ENCODE results near the gene RNF38.

RNF38 gene

DNA sequence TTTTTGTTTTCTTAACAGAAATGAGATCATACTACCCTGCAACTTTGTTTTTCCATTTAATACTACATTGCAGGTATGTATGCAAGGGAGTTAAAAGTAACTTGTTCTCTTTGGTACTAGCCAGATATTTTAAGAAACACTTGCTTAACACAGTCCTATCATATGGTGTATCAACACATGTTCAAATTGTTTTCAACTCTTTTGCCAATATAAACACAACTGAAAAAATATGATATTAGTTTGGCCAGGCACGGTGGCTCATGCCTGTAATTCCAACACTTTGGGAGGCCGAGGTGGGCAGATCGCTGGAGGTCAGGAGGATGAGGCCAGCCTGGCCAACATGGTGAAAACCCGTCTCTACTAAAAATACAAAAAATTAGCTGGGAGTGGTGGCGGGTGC lies 41.6 kb downstream of the RNF38 start:
- in situ Hi-C loops (cut with MboI; ENCODE audit: low sequenced_read_pairs, unreplicated experiment), result no loop called here

DNA sequence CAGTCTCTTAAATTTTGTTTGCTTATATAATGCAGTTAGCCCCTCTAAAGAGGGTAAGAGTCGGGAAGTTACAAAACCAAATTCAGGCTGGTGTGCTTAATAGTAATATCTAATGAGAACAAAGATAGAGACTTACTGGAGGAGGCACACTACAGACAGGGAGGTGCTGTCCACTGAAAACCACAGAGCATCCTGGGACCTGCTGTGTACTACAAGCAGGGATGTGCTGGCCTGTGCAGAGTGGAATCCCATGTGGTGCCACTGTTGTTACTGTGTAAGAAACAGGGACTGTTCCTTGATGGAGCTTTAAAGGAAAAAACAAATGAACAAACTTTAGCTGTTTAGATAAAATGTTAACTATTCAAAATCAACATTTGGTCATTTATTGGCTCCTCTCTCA lies 42.4 kb downstream of the RNF38 start:
- no peak for DNase-seq (ENCODE audit: low spot score)
- TF ChIP-seq, protein P1, sequence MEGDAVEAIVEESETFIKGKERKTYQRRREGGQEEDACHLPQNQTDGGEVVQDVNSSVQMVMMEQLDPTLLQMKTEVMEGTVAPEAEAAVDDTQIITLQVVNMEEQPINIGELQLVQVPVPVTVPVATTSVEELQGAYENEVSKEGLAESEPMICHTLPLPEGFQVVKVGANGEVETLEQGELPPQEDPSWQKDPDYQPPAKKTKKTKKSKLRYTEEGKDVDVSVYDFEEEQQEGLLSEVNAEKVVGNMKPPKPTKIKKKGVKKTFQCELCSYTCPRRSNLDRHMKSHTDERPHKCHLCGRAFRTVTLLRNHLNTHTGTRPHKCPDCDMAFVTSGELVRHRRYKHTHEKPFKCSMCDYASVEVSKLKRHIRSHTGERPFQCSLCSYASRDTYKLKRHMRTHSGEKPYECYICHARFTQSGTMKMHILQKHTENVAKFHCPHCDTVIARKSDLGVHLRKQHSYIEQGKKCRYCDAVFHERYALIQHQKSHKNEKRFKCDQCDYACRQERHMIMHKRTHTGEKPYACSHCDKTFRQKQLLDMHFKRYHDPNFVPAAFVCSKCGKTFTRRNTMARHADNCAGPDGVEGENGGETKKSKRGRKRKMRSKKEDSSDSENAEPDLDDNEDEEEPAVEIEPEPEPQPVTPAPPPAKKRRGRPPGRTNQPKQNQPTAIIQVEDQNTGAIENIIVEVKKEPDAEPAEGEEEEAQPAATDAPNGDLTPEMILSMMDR (IDR thresholded peaks at IDR 0.05; ENCODE audit: borderline replicate concordance, control extremely low read depth, extremely low read depth, insufficient read depth, missing control alignments), result no peak
- in situ Hi-C loops (cut with MboI; ENCODE audit: low sequenced_read_pairs, unreplicated experiment), result no loop called here

More for the DNA sequence above, 41.6 kb downstream of the RNF38 start:
- no peak for DNase-seq (ENCODE audit: low spot score)
- TF ChIP-seq, protein P1 (IDR thresholded peaks at IDR 0.05; ENCODE audit: borderline replicate concordance, control extremely low read depth, extremely low read depth, insufficient read depth, missing control alignments), result no peak

DNA sequence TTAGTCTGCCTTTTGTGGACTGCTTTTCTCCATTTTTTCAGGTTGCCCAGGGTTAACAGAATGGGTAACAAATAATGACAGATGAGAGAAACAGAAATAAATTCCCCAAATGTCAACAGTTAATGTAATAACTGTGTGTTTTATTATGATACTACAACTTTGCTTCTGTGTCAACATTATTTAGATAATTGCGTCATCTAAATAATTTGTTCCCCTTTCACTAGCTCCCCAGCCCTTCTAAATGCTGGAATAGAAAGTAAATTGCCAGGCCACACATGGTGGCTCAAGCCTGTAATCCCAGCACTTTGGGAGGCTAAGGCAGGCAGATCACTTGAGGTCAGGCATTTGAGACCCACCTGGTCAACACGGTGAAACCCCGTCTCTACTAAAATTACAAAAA lies 53.5 kb downstream of the RNF38 start:
- in situ Hi-C loops (cut with MboI; ENCODE audit: low sequenced_read_pairs, unreplicated experiment), result no loop called here
- TF ChIP-seq, protein P1 (IDR thresholded peaks at IDR 0.05; ENCODE audit: borderline replicate concordance, control extremely low read depth, extremely low read depth, insufficient read depth, missing control alignments), result no peak
- DNase-seq (ENCODE audit: low spot score), result no peak

DNA sequence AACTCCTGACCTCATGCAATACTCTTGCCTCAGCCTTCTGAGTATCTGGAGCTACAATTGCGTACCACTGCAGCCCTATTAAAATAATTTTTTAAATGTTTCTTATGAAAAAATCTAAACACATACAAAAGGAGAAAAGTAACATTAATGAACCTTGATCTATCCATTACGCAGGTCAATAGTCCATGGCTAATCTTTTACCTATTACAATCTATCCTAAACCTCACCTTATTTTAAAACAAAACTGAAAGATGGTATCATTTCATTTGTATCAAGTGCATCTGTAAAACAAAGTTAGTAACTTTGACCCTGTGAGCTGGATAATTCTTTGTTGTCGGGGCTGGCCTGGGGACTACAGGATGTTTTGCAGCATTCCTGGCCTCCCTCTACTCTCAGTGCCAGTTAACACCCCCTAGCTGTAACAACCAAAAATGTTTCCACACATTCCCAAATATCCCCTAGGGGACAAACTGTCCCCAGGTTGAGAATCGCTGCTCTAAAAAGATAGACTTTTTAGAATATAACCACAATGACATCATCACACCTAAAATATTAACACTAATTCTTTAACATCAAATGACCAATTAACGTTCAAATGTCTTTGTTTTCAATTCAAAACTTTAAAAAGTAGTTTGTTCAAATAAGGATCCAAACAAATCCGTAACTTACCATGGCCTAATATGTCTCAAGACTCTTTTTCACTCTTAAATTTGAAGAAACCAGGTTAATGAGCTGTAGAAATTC lies 54.8 kb downstream of the RNF38 start:
- in situ Hi-C loops (cut with MboI; ENCODE audit: low sequenced_read_pairs, unreplicated experiment), result no loop called here
- no peak for DNase-seq (ENCODE audit: low spot score)
- TF ChIP-seq, protein P1 (IDR thresholded peaks at IDR 0.05; ENCODE audit: borderline replicate concordance, control extremely low read depth, extremely low read depth, insufficient read depth, missing control alignments), result no peak

DNA sequence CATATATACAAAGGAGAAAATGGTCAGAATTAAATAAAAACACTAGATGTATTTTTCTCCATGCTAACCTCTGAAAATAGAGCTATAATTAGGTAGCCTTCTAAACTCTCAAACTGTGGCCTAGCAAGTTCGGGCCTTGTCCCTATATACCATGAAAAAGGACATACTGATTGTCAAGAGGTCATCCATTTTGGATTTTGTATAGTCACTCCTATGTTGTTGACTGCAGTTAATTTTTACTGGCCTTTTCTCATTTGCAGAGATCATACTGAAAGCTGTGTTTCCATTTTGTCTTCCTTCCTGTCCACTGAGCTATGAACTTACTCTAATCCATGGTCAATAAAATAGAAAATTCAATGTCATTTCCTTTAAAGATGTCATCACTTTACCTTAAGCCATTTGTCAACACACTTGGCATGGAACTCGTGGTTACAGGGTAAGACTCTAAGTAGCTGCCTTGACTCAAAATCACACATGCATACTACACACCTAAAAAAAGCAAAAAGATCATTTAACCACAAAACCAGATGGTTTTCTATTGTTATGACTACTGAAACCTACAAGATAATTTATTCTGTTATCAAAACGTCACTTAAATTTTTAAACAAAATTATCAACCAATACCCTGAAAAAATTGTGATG lies 58.0 kb downstream of the RNF38 start:
- TF ChIP-seq, protein P1 (IDR thresholded peaks at IDR 0.05; ENCODE audit: borderline replicate concordance, control extremely low read depth, extremely low read depth, insufficient read depth, missing control alignments), result no peak
- in situ Hi-C loops (cut with MboI; ENCODE audit: low sequenced_read_pairs, unreplicated experiment), result no loop called here
- peak; percentile 43 for DNase-seq (ENCODE audit: low spot score)

DNA sequence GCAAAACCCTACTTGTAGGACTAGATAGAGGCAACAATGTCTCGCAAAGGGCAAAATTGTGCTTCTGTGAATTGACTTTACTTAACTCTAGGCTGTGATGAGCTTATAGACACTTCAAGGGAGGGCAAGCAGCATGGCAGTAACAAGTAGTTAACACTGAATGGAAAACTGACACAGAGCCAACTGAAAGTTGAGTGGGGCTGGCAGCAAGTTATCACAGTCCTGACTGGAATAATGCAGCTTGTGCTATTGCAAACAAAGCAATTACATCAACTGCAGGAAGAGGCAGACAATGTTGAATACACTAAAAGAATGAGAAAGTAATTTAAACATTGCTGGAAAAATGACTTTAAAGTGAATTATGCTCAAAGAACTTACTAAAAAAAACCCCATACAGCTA lies 62.2 kb downstream of the RNF38 start:
- TF ChIP-seq, protein P1 (IDR thresholded peaks at IDR 0.05; ENCODE audit: borderline replicate concordance, control extremely low read depth, extremely low read depth, insufficient read depth, missing control alignments), result no peak
- in situ Hi-C loops (cut with MboI; ENCODE audit: low sequenced_read_pairs, unreplicated experiment), result no loop called here
- no peak for DNase-seq (ENCODE audit: low spot score)
